Measurements from ENCODE around the gene SNTB2.
"Not testable (repeated sequence)": the region's sequence is repeated elsewhere in the genome, so short reads cannot be mapped to it uniquely, and the experiment has no call there.

The SNTB2 gene

DNA sequence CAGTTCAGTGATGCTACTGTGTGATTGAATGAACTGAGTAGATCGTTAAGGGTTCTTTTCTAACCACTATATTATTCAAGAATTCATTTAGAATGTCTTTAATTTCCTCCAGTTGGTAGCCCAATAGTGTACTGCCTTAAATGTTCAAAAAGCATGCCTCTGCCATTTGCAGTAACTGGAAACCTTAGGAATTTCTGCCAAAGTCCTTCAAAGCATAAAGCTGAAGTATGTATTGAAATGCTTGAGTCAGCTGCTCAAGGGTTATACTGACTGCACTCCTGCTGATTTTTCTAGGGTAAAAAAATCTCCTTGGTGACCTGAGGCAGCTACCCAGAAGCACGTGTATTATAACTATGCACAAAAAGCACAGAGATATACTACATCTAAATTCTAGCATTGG lies 56.5 kb downstream of the SNTB2 start:
- peaks cover 26% of the 10 kb centered on the region for H3K36me3 ChIP-seq
- no peak for TF ChIP-seq Cebpa-rat (IDR thresholded peaks at IDR 0.05)
- no peaks in the 10 kb centered on the region for H3K4me1 ChIP-seq
- H4K20me1 ChIP-seq, result 0 out of 2 replicates have a peak, but pooled peaks cover 14% of the 10 kb centered on the region
- H3K4me2 ChIP-seq, result no peak overlapping the region
- no peak overlapping the region for H3K27ac ChIP-seq
- no peak overlapping the region for H3K9ac ChIP-seq
- no peaks in the 10 kb centered on the region for H3K27me3 ChIP-seq
- H3K9me3 ChIP-seq, result no peaks in the 10 kb centered on the region
- no peak overlapping the region for H3K4me3 ChIP-seq

DNA sequence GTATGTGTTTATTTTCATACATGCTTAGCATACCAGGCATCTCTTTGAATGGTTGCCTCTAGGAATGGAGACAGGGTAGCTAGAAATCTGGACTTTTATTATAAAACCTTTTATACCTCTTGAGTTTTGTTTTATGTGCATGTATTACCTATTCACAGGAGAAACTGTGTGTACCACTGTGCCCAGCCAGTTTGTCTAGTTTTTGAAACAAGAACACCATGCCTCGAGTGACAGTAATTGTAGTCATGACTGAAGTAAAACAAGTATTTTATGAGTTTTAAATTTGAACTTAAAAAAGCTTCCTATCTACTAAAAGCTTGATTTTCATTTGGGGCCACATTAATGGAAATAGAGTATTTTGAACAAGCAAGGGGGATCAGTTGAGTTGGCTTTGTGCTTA lies 57.4 kb downstream of the SNTB2 start:
- Histone ChIP-seq H3K4me3 (no peak overlapping the region), H3K27me3 (no peaks in the 10 kb centered on the region), H3K27ac (no peak overlapping the region), H3K9ac (no peak overlapping the region), H3K9me3 (no peaks in the 10 kb centered on the region), H3K4me1 (no peaks in the 10 kb centered on the region), H3K36me3 (peaks cover 32% of the 10 kb centered on the region), H4K20me1 (0 out of 2 replicates have a peak, but pooled peaks cover 14% of the 10 kb centered on the region), H3K4me2 (no peak overlapping the region)
- no peak for TF ChIP-seq Cebpa-rat (IDR thresholded peaks at IDR 0.05)

DNA sequence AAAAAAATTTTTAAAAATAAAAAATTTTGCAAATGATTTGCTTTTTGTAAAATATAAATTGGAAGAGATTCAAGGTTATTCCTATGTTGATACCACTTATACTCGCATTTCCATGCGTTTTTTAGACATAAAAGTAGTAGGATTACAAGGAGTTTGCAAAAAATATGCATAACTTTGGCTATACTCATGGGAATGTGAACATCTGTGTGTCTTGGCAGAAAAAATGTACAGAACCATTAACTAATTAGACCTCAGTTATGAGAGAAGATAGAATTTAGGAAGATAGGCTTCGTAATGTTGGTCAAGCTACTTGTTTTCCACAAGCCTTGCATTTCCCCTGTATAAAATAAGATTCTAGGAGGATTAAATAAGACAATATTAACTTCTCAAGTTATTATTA lies 63.1 kb downstream of the SNTB2 start:
- H3K27ac ChIP-seq, result no peak overlapping the region
- no peaks in the 10 kb centered on the region for H3K9me3 ChIP-seq
- no peak for TF ChIP-seq Cebpa-rat (IDR thresholded peaks at IDR 0.05)
- H3K4me3 ChIP-seq, result no peak overlapping the region
- H3K9ac ChIP-seq, result no peak overlapping the region
- no peaks in the 10 kb centered on the region for H3K27me3 ChIP-seq
- 0 out of 2 replicates have a peak, but pooled peaks cover 3% of the 10 kb centered on the region for H4K20me1 ChIP-seq
- no peaks in the 10 kb centered on the region for H3K4me1 ChIP-seq
- no peak overlapping the region for H3K4me2 ChIP-seq
- H3K36me3 ChIP-seq, result peaks cover 69% of the 10 kb centered on the region

- H3K9me3 ChIP-seq, result no peaks in the 10 kb centered on the region
- no peaks in the 10 kb centered on the region for H3K4me1 ChIP-seq
- H3K9ac ChIP-seq, result no peak overlapping the region
- H3K4me3 ChIP-seq, result no peak overlapping the region
- no peaks in the 10 kb centered on the region for H3K27me3 ChIP-seq
- H4K20me1 ChIP-seq, result no peaks in the 10 kb centered on the region
- no peak overlapping the region for H3K27ac ChIP-seq
- H3K36me3 ChIP-seq, result peaks cover 50% of the 10 kb centered on the region
- TF ChIP-seq Cebpa-rat (IDR thresholded peaks at IDR 0.05), result no peak
- H3K4me2 ChIP-seq, result no peak overlapping the region
Measured at GRCh38 chr16:69253870-69254341, 66.9 kb downstream of the SNTB2 start.

GRCh38 chr16:69259428-69259764 lies 72.4 kb downstream of the SNTB2 start:
- not testable (repeated sequence) for H3K9me3 ChIP-seq, H3K4me3 ChIP-seq, H3K4me2 ChIP-seq, H3K27me3 ChIP-seq, H3K27ac ChIP-seq, H4K20me1 ChIP-seq, H3K9ac ChIP-seq, H3K4me1 ChIP-seq
- H3K36me3 ChIP-seq, result peaks cover 56% of the 10 kb centered on the region

- no peak for TF ChIP-seq Cebpa-rat (IDR thresholded peaks at IDR 0.05)
- Histone ChIP-seq H3K4me3 (no peak overlapping the region), H3K9me3 (no peaks in the 10 kb centered on the region), H3K4me1 (no peaks in the 10 kb centered on the region), H3K27ac (no peak overlapping the region), H3K4me2 (no peak overlapping the region), H4K20me1 (no peaks in the 10 kb centered on the region), H3K9ac (no peak overlapping the region), H3K36me3 (peaks cover 56% of the 10 kb centered on the region), H3K27me3 (no peaks in the 10 kb centered on the region)
Measured at GRCh38 chr16:69260019-69260418, 73.1 kb downstream of the SNTB2 start.

GRCh38 chr16:69260506-69260905 lies 73.5 kb downstream of the SNTB2 start:
- TF ChIP-seq Cebpa-rat (IDR thresholded peaks at IDR 0.05), result no peak
- Histone ChIP-seq H3K4me2 (no peak overlapping the region), H3K9me3 (no peaks in the 10 kb centered on the region), H4K20me1 (no peaks in the 10 kb centered on the region), H3K36me3 (peaks cover 56% of the 10 kb centered on the region), H3K4me3 (no peak overlapping the region), H3K27ac (no peak overlapping the region), H3K9ac (no peak overlapping the region), H3K4me1 (no peaks in the 10 kb centered on the region), H3K27me3 (no peaks in the 10 kb centered on the region)

- Histone ChIP-seq H3K9ac (no peak overlapping the region), H3K36me3 (peaks cover 83% of the 10 kb centered on the region), H3K4me2 (no peak overlapping the region), H3K4me3 (no peak overlapping the region), H3K4me1 (no peaks in the 10 kb centered on the region), H4K20me1 (no peaks in the 10 kb centered on the region), H3K27ac (no peak overlapping the region), H3K27me3 (no peaks in the 10 kb centered on the region), H3K9me3 (0 out of 2 replicates have a peak, but pooled peaks cover 4% of the 10 kb centered on the region)
- no peak for TF ChIP-seq Cebpa-rat (IDR thresholded peaks at IDR 0.05)
Measured at GRCh38 chr16:69266334-69267063, 79.5 kb downstream of the SNTB2 start.

DNA sequence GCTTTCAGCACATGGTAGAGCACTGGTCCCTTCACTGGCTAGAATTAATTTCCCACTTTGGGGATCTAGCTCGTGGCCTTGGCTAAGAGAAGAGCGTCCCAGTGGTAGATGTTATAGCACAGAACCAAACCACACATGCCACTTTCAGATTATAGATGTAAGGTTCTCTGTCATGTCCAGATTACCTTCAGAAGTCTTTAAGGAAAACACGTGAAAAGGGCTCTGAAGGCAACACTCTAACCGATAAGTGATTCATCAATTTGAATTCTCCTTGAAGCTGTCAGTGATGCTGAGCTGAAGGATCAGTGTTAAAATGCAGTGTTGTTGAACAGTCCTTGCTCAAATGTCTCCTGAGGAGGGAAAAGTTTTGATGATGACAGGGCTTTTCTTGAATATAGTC lies 80.7 kb downstream of the SNTB2 start:
- H3K36me3 ChIP-seq, result peaks cover 79% of the 10 kb centered on the region
- H3K27me3 ChIP-seq, result no peaks in the 10 kb centered on the region
- no peak for TF ChIP-seq Cebpa-rat (IDR thresholded peaks at IDR 0.05)
- no peak overlapping the region for H3K27ac ChIP-seq
- H3K4me3 ChIP-seq, result no peak overlapping the region
- no peak overlapping the region for H3K9ac ChIP-seq
- H3K4me1 ChIP-seq, result no peaks in the 10 kb centered on the region
- no peaks in the 10 kb centered on the region for H4K20me1 ChIP-seq
- H3K4me2 ChIP-seq, result no peak overlapping the region
- H3K9me3 ChIP-seq, result 0 out of 2 replicates have a peak, but pooled peaks cover 4% of the 10 kb centered on the region

- Histone ChIP-seq H3K4me2 (no peak overlapping the region), H3K9me3 (0 out of 2 replicates have a peak, but pooled peaks cover 4% of the 10 kb centered on the region), H3K4me3 (no peak overlapping the region), H3K4me1 (no peaks in the 10 kb centered on the region), H3K9ac (no peak overlapping the region), H3K27ac (no peak overlapping the region), H3K27me3 (no peaks in the 10 kb centered on the region), H4K20me1 (no peaks in the 10 kb centered on the region), H3K36me3 (peaks cover 70% of the 10 kb centered on the region)
- TF ChIP-seq Cebpa-rat (IDR thresholded peaks at IDR 0.05), result no peak
Measured at GRCh38 chr16:69270395-69270794, 83.4 kb downstream of the SNTB2 start.
